ENCODE results near the gene TBL1X.

DNA sequence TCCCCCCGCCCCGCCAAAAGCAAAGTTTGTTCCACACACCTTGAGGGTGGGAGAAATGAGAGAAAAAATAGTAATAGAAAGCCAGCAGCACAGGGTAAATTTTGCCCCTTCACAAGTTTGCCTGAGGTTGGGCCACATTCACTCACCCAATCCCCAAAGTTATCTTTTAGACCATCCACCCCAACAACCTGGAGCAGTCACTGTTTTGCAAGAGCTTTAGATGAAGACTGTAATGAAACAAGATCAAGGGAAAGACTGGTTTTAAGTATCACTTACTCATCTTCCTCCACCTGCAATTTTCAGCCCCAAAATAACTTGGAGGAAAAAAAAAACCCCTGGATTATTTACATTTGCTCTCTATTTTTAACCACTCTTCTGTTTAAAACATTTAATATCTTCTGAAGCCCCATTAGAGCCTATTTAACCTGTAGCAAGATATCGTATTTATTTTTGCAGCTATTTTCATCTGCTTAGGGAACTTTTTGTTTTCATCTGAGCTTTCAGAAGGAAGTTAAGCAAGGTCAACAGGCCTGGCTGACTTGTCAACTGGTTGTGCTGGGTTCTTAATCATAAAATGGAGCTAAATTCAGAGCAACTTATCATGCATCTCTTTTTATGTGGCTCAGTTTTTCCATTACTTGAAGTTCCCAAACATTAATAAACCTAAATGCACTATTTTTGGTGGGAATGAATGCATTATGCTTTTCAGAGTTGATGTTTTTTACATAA, 24.6 kb upstream of the TBL1X start:
- TF ChIP-seq, protein P1, sequence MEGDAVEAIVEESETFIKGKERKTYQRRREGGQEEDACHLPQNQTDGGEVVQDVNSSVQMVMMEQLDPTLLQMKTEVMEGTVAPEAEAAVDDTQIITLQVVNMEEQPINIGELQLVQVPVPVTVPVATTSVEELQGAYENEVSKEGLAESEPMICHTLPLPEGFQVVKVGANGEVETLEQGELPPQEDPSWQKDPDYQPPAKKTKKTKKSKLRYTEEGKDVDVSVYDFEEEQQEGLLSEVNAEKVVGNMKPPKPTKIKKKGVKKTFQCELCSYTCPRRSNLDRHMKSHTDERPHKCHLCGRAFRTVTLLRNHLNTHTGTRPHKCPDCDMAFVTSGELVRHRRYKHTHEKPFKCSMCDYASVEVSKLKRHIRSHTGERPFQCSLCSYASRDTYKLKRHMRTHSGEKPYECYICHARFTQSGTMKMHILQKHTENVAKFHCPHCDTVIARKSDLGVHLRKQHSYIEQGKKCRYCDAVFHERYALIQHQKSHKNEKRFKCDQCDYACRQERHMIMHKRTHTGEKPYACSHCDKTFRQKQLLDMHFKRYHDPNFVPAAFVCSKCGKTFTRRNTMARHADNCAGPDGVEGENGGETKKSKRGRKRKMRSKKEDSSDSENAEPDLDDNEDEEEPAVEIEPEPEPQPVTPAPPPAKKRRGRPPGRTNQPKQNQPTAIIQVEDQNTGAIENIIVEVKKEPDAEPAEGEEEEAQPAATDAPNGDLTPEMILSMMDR (conservative IDR thresholded peaks at IDR 0.05; ENCODE audit: low read depth, low read length) = no peak
- no peak for TF ChIP-seq POLR2A (IDR thresholded peaks at IDR 0.05; ENCODE audit: low read depth, low read length)
- no peak for TF ChIP-seq USF2 (IDR thresholded peaks at IDR 0.05; ENCODE audit: low read depth, low read length)
- no peak for TF ChIP-seq CHD1 (IDR thresholded peaks at IDR 0.05; ENCODE audit: low read depth, low read length)
- no peak for TF ChIP-seq RCOR1 (IDR thresholded peaks at IDR 0.05; ENCODE audit: insufficient replicate concordance, low read length)
- TF ChIP-seq CEBPB (IDR thresholded peaks at IDR 0.05; ENCODE audit: low read depth, low read length) = no peak
- TF ChIP-seq SMC3 (IDR thresholded peaks at IDR 0.05; ENCODE audit: low read depth, low read length) = no peak
- no peak for TF ChIP-seq RFX5 (IDR thresholded peaks at IDR 0.05; ENCODE audit: low read depth, low read length)
- TF ChIP-seq RAD21 (IDR thresholded peaks at IDR 0.05; ENCODE audit: low read length) = no peak
- TF ChIP-seq ELK1 (IDR thresholded peaks at IDR 0.05; ENCODE audit: borderline replicate concordance, low read depth, low read length) = no peak
- no peak for TF ChIP-seq NFE2L2 (IDR thresholded peaks at IDR 0.05; ENCODE audit: low read depth, low read length)

Measured in IMR-90 (cell line).